ENCODE measurements around the gene DCLK2.

DCLK2 gene

GRCh38 chr4:150145090-150145945 lies 67.1 kb downstream of the DCLK2 start:
- H3K36me3 ChIP-seq (ENCODE audit: control insufficient read depth in 4 of 4, insufficient read depth in 4 of 4, low read length in 3 of 4) = no peaks in the 10 kb centered on the region
- DNase-seq = no peak
- WGBS (ENCODE audit: insufficient coverage) = no CpG with 5 or more reads among the region's 1 CpG
- no peak overlapping the region for H3K27ac ChIP-seq (ENCODE audit: insufficient read depth in 1 of 2, low read depth in 1 of 2, low read length in 2 of 2, poor library complexity in 1 of 2, severe bottlenecking in 2 of 2)
- ChIA-PET POLR2A (no interaction called here), CTCF (no interaction called here)
- H3K4me3 ChIP-seq (ENCODE audit: control insufficient read depth in 1 of 7, extremely low read depth in 1 of 7, insufficient read depth in 4 of 7, low read depth in 2 of 7, low read length in 6 of 7) = no peak overlapping the region
- H3K9me3 ChIP-seq (ENCODE audit: control extremely low read depth in 1 of 5, control insufficient read depth in 4 of 5, insufficient read depth in 2 of 5, low read depth in 1 of 5, low read length in 4 of 5) = peaks cover 0 to 8% (median 0%) of the 10 kb centered on the region in 5 experiments
- no peaks in the 10 kb centered on the region for H3K27me3 ChIP-seq (replicated peaks in 2 of 5; ENCODE audit: control insufficient read depth in 4 of 5, insufficient read depth in 5 of 5, low read length in 4 of 5)
- H3K4me1 ChIP-seq (ENCODE audit: control extremely low read depth in 1 of 4, control insufficient read depth in 4 of 4, insufficient read depth in 4 of 4, low read length in 3 of 4) = no peaks in the 10 kb centered on the region

GRCh38 chr4:150145946-150146340 lies 67.7 kb downstream of the DCLK2 start:
- POLR2A ChIA-PET = no interaction called here
- CTCF ChIA-PET = no interaction called here

GRCh38 chr4:150149381-150149780 lies 71.1 kb downstream of the DCLK2 start:
- H3K9me3 ChIP-seq (ENCODE audit: control extremely low read depth in 1 of 5, control insufficient read depth in 4 of 5, insufficient read depth in 2 of 5, low read depth in 1 of 5, low read length in 4 of 5) = no peaks in the 10 kb centered on the region
- no peaks in the 10 kb centered on the region for H3K4me1 ChIP-seq (ENCODE audit: control extremely low read depth in 1 of 4, control insufficient read depth in 4 of 4, insufficient read depth in 4 of 4, low read length in 3 of 4)
- DNase-seq = no peak
- WGBS (ENCODE audit: insufficient coverage) = no CpG with 5 or more reads among the region's 1 CpG
- ChIA-PET CTCF (no interaction called here), POLR2A (no interaction called here)
- H3K4me3 ChIP-seq (ENCODE audit: control insufficient read depth in 1 of 7, extremely low read depth in 1 of 7, insufficient read depth in 4 of 7, low read depth in 2 of 7, low read length in 6 of 7) = no peak overlapping the region
- H3K27me3 ChIP-seq (replicated peaks in 2 of 5; ENCODE audit: control insufficient read depth in 4 of 5, insufficient read depth in 5 of 5, low read length in 4 of 5) = no peaks in the 10 kb centered on the region
- no peaks in the 10 kb centered on the region for H3K36me3 ChIP-seq (ENCODE audit: control insufficient read depth in 4 of 4, insufficient read depth in 4 of 4, low read length in 3 of 4)
- H3K27ac ChIP-seq (ENCODE audit: insufficient read depth in 1 of 2, low read depth in 1 of 2, low read length in 2 of 2, poor library complexity in 1 of 2, severe bottlenecking in 2 of 2) = no peak overlapping the region

More at GRCh38 chr4:150145946-150146340, 67.7 kb downstream of the DCLK2 start:
- Histone ChIP-seq H3K4me3 (ENCODE audit: control insufficient read depth in 1 of 7, extremely low read depth in 1 of 7, insufficient read depth in 4 of 7, low read depth in 2 of 7, low read length in 6 of 7) (no peak overlapping the region), H3K27me3 (replicated peaks in 2 of 5; ENCODE audit: control insufficient read depth in 4 of 5, insufficient read depth in 5 of 5, low read length in 4 of 5) (no peaks in the 10 kb centered on the region), H3K9me3 (ENCODE audit: control extremely low read depth in 1 of 5, control insufficient read depth in 4 of 5, insufficient read depth in 2 of 5, low read depth in 1 of 5, low read length in 4 of 5) (peaks cover 0 to 8% (median 0%) of the 10 kb centered on the region in 5 experiments), H3K36me3 (ENCODE audit: control insufficient read depth in 4 of 4, insufficient read depth in 4 of 4, low read length in 3 of 4) (no peaks in the 10 kb centered on the region), H3K27ac (ENCODE audit: insufficient read depth in 1 of 2, low read depth in 1 of 2, low read length in 2 of 2, poor library complexity in 1 of 2, severe bottlenecking in 2 of 2) (no peak overlapping the region), H3K4me1 (ENCODE audit: control extremely low read depth in 1 of 4, control insufficient read depth in 4 of 4, insufficient read depth in 4 of 4, low read length in 3 of 4) (no peaks in the 10 kb centered on the region)
- WGBS (ENCODE audit: insufficient coverage) = 80% methylated on average over 1 of the region's 1 CpG
- DNase-seq = no peak

GRCh38 chr4:150150629-150151062 lies 72.4 kb downstream of the DCLK2 start:
- Histone ChIP-seq H3K9me3 (ENCODE audit: control extremely low read depth in 1 of 5, control insufficient read depth in 4 of 5, insufficient read depth in 2 of 5, low read depth in 1 of 5, low read length in 4 of 5) (no peaks in the 10 kb centered on the region), H3K4me1 (ENCODE audit: control extremely low read depth in 1 of 4, control insufficient read depth in 4 of 4, insufficient read depth in 4 of 4, low read length in 3 of 4) (no peaks in the 10 kb centered on the region), H3K36me3 (ENCODE audit: control insufficient read depth in 4 of 4, insufficient read depth in 4 of 4, low read length in 3 of 4) (no peaks in the 10 kb centered on the region), H3K27ac (ENCODE audit: insufficient read depth in 1 of 2, low read depth in 1 of 2, low read length in 2 of 2, poor library complexity in 1 of 2, severe bottlenecking in 2 of 2) (no peak overlapping the region), H3K4me3 (ENCODE audit: control insufficient read depth in 1 of 7, extremely low read depth in 1 of 7, insufficient read depth in 4 of 7, low read depth in 2 of 7, low read length in 6 of 7) (no peak overlapping the region), H3K27me3 (replicated peaks in 2 of 5; ENCODE audit: control insufficient read depth in 4 of 5, insufficient read depth in 5 of 5, low read length in 4 of 5) (no peaks in the 10 kb centered on the region)
- WGBS (ENCODE audit: insufficient coverage) = no CpG with 5 or more reads among the region's 1 CpG
- no peak for DNase-seq
- POLR2A ChIA-PET = no interaction called here
- CTCF ChIA-PET = interaction anchor here (1.4 kb wide), 1 partner anchor 90 kb away, joined by 3 read pairs; no protein-coding TSS in a partner anchor

- H3K27ac ChIP-seq (ENCODE audit: insufficient read depth in 1 of 2, low read depth in 1 of 2, low read length in 2 of 2, poor library complexity in 1 of 2, severe bottlenecking in 2 of 2) = no peak overlapping the region
- H3K36me3 ChIP-seq (ENCODE audit: control insufficient read depth in 4 of 4, insufficient read depth in 4 of 4, low read length in 3 of 4) = no peaks in the 10 kb centered on the region
- no peaks in the 10 kb centered on the region for H3K9me3 ChIP-seq (ENCODE audit: control extremely low read depth in 1 of 5, control insufficient read depth in 4 of 5, insufficient read depth in 2 of 5, low read depth in 1 of 5, low read length in 4 of 5)
- no peak for DNase-seq
- H3K27me3 ChIP-seq (replicated peaks in 2 of 5; ENCODE audit: control insufficient read depth in 4 of 5, insufficient read depth in 5 of 5, low read length in 4 of 5) = no peaks in the 10 kb centered on the region
- H3K4me1 ChIP-seq (ENCODE audit: control extremely low read depth in 1 of 4, control insufficient read depth in 4 of 4, insufficient read depth in 4 of 4, low read length in 3 of 4) = no peaks in the 10 kb centered on the region
- no peak overlapping the region for H3K4me3 ChIP-seq (ENCODE audit: control insufficient read depth in 1 of 7, extremely low read depth in 1 of 7, insufficient read depth in 4 of 7, low read depth in 2 of 7, low read length in 6 of 7)
- 100% methylated on average over 3 of the region's 3 CpGs for WGBS (ENCODE audit: insufficient coverage)
- ChIA-PET CTCF (no interaction called here), POLR2A (no interaction called here)
These were observed 74.5 kb downstream of the DCLK2 start for GRCh38 chr4:150152766-150153165.

GRCh38 chr4:150155391-150155790 lies 77.1 kb downstream of the DCLK2 start:
- 98% methylated on average over 4 of the region's 4 CpGs for WGBS (ENCODE audit: insufficient coverage)
- CTCF ChIA-PET = interaction anchor here (1.0 kb wide), 1 partner anchor 45 kb away, joined by 3 read pairs; no protein-coding TSS in a partner anchor

GRCh38 chr4:150156543-150156942 lies 78.3 kb downstream of the DCLK2 start:
- H3K9me3 ChIP-seq (ENCODE audit: control extremely low read depth in 1 of 5, control insufficient read depth in 4 of 5, insufficient read depth in 2 of 5, low read depth in 1 of 5, low read length in 4 of 5) = no peaks in the 10 kb centered on the region
- no CpG with 5 or more reads among the region's 4 CpGs for WGBS (ENCODE audit: insufficient coverage)
- H3K27ac ChIP-seq (ENCODE audit: insufficient read depth in 1 of 2, low read depth in 1 of 2, low read length in 2 of 2, poor library complexity in 1 of 2, severe bottlenecking in 2 of 2) = no peak overlapping the region
- no peaks in the 10 kb centered on the region for H3K27me3 ChIP-seq (replicated peaks in 2 of 5; ENCODE audit: control insufficient read depth in 4 of 5, insufficient read depth in 5 of 5, low read length in 4 of 5)
- ChIA-PET CTCF (no interaction called here), POLR2A (no interaction called here)
- no peak for DNase-seq
- H3K4me1 ChIP-seq (ENCODE audit: control extremely low read depth in 1 of 4, control insufficient read depth in 4 of 4, insufficient read depth in 4 of 4, low read length in 3 of 4) = no peaks in the 10 kb centered on the region
- no peaks in the 10 kb centered on the region for H3K36me3 ChIP-seq (ENCODE audit: control insufficient read depth in 4 of 4, insufficient read depth in 4 of 4, low read length in 3 of 4)
- H3K4me3 ChIP-seq (ENCODE audit: control insufficient read depth in 1 of 7, extremely low read depth in 1 of 7, insufficient read depth in 4 of 7, low read depth in 2 of 7, low read length in 6 of 7) = no peak overlapping the region

More at GRCh38 chr4:150155391-150155790, 77.1 kb downstream of the DCLK2 start:
- H3K9me3 ChIP-seq (ENCODE audit: control extremely low read depth in 1 of 5, control insufficient read depth in 4 of 5, insufficient read depth in 2 of 5, low read depth in 1 of 5, low read length in 4 of 5) = no peaks in the 10 kb centered on the region
- H3K4me3 ChIP-seq (ENCODE audit: control insufficient read depth in 1 of 7, extremely low read depth in 1 of 7, insufficient read depth in 4 of 7, low read depth in 2 of 7, low read length in 6 of 7) = no peak overlapping the region
- no peak overlapping the region for H3K27ac ChIP-seq (ENCODE audit: insufficient read depth in 1 of 2, low read depth in 1 of 2, low read length in 2 of 2, poor library complexity in 1 of 2, severe bottlenecking in 2 of 2)
- DNase-seq = no peak
- POLR2A ChIA-PET = no interaction called here
- no peaks in the 10 kb centered on the region for H3K4me1 ChIP-seq (ENCODE audit: control extremely low read depth in 1 of 4, control insufficient read depth in 4 of 4, insufficient read depth in 4 of 4, low read length in 3 of 4)
- no peaks in the 10 kb centered on the region for H3K27me3 ChIP-seq (replicated peaks in 2 of 5; ENCODE audit: control insufficient read depth in 4 of 5, insufficient read depth in 5 of 5, low read length in 4 of 5)
- no peaks in the 10 kb centered on the region for H3K36me3 ChIP-seq (ENCODE audit: control insufficient read depth in 4 of 4, insufficient read depth in 4 of 4, low read length in 3 of 4)

Data from common myeloid progenitor, CD34-positive (primary cell).